Fibroblast of the aortic adventitia (primary cell): ENCODE measurements around the gene EYS. TPM values are rescaled to one million over a fixed set of nuclear protein-coding genes. Genes with fewer than 3 reads are reported as not detected.
"Not testable (repeated sequence)": the region's sequence is repeated elsewhere in the genome, so short reads cannot be mapped to it uniquely, and the experiment has no call there.

Source experiments
- DNase-seq: peaks from one replicate; pipeline ENCODE4 v3.0.0-alpha.2; 2010; ENCODE audit warnings: low read depth
- H3K4me3 ChIP-seq: 2 replicates; pipeline ENCODE4 v1.5.1; 2011; ENCODE audit warnings: low read depth, mild to moderate bottlenecking, control low read depth, low read length, moderate library complexity
- CTCF ChIP-seq: IDR thresholded peaks from 2 replicates; pipeline ENCODE4 v1.5.1; 2011; ENCODE audit warnings: mild to moderate bottlenecking, low read length, control low read depth, inconsistent platforms; ENCODE audit not compliant: insufficient read depth
- total RNA-seq: library from RNA; depleted of rRNA; stranded (reverse); fragments of >200 nt; gene quantifications from 2 replicates; pipeline ENCODE4 v1.2.3, GENCODE V29; 2012; ENCODE audit warnings: low replicate concordance

Gene EYS
- total RNA-seq, 1 donor: 0.09 TPM

GRCh38 chr6:63941747-63942470 is 1765.1 kb downstream of the EYS start:
- TF ChIP-seq CTCF: no peak
- DNase-seq: no peak
- no peak overlapping the region for H3K4me3 ChIP-seq

- no peak overlapping the region for H3K4me3 ChIP-seq
- TF ChIP-seq CTCF: no peak
Measured at GRCh38 chr6:63940056-63940455, 1767.0 kb downstream of the EYS start.

GRCh38 chr6:63936399-63936798 is 1770.6 kb downstream of the EYS start:
- TF ChIP-seq CTCF: no peak
- H3K4me3 ChIP-seq: no peak overlapping the region
- no peak for DNase-seq

More at GRCh38 chr6:63940056-63940455, 1767.0 kb downstream of the EYS start:
- DNase-seq: no peak

- H3K4me3 ChIP-seq: no peak overlapping the region
- no peak for TF ChIP-seq CTCF
- no peak for DNase-seq
Measured at GRCh38 chr6:63935732-63936131, 1771.3 kb downstream of the EYS start.

DNA sequence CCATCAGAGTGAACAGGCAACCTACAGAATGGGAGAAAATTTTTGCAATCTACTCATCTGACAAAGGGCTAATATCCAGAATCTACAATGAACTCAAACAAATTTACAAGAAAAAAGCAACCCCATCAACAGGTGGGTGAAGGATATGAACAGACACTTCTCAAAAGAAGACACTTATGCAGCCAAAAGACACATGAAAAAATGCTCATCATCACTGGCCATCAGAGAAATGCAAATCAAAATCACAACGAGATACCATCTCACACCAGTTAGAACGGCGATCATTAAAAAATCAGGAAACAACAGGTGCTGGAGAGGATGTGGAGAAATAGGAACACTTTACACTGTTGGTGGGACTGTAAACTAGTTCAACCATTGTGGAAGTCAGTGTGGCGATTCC is 1773.1 kb downstream of the EYS start:
- H3K4me3 ChIP-seq, DNase-seq: not testable (repeated sequence)

DNA sequence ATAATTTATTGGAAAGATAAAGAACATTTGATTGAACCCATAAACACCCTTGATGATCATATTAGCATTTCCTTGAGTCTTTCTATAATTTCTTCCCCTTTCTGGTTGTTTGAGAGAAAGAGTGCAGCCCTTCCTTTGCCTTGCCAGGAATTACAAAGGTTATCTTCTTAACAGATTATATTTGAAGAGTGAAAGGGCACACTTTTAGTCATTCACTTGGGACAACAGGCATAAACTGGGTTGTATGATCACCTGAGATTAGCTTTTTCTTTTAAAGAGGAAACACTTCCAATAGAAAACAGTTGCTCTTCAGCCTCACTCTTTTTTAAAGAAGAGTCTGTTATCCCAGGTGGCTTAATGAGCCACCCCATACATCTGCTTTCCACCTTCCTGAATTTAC is 1776.2 kb downstream of the EYS start:
- TF ChIP-seq CTCF: no peak
- no peak for DNase-seq
- H3K4me3 ChIP-seq: no peak overlapping the region

DNA sequence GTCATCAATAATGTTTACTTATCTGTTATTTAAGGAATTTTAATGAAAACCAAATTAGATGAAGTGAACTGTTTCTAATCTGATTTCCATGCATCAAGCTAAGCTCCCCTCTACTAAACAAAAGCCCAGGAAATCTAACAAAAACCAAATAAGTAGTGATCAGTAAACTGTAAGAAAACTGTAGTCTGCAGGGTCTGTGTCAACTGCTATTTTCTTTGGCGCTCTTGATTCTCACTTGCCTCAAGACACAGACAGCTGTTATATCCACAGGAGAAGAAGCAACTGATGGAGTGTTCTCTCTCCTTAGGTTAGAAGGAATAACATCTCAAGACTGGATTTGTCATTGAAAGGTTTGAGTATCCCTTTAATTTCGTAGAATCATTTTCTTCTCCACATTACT is 1777.9 kb downstream of the EYS start:
- DNase-seq: no peak
- no peak for TF ChIP-seq CTCF

More for the DNA sequence above, 1777.9 kb downstream of the EYS start:
- H3K4me3 ChIP-seq: no peak overlapping the region
